NCI-H2227 (cell line): ENCODE measurements around the gene CABP4.

Experiments
- DNase-seq: peaks from one replicate; lab custom pipeline; 2025; ENCODE audit not compliant: unreplicated experiment; lab: John Stamatoyannopoulos, UW

Gene CABP4

DNA sequence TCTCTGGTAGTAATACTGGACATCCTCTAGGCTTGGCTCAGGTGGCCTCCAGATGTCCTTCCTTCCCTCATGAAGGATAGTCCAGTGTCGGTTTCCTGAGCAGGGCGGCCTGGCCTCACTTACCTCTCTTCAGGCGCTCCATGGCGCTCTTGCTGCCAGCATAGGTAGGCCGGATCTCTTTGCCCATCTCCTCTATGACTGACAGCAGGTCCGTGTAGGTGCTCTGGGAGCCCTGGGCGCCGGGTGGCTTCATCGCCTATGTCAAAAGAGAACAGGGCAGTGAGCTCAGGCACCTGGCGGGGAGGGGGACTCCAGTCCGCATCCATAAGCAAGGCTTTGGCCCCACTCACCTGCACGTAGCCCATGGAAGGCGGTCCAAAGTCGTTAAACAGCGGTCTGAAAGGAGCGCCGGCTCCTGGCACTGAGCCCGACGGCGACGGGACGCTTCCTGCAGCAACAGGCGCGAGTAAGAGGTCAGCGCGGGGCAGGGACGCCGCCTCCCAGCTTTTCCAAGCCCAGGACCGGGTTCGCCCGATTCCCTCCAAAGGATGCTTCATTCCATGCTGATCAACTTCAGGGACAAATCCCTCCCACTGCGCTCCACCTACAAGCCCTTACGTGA is 52.2 kb downstream of the CABP4 start:
- DNase-seq = no peak

GRCh38 chr11:67507864-67508485 is 52.8 kb downstream of the CABP4 start, which contains the start of gene CDK2AP2:
CDK2AP2 (minus strand) TSS chr11:67508162; CDS start chr11:67508082, 80 bp downstream.
- peak; percentile 100 for DNase-seq

- DNase-seq = peak; percentile 99
These were observed 53.5 kb downstream of the CABP4 start for GRCh38 chr11:67508486-67509121.

DNA sequence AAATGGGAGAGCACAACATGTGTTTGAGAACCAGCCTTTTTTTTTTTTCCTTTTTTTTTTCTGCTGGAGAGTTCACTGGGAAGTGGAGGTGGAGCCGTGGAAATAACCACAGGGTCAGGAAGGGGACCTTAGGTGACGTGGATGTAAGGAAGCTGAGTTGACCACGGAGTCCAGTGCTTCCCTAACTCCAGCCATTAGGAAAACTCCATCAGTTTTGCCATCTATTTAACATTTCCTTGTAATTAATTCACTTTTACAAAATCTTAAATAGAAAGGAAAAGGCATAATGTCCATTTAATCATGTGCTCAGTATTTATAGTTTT is 54.8 kb downstream of the CABP4 start:
- no peak for DNase-seq
